Stimulated activated naive CD8-positive, alpha-beta T cell treated with anti-CD3 and anti-CD28 coated beads, Interleukin-15, Interleukin-2, amounts not matched to agents 100 ng/mL and 50 ng/mL, for 24 hours (primary cell): ENCODE measurements around the gene SMAD7.

Source experiments
- H3K27ac Mint-ChIP-seq: one replicate; pipeline ENCODE4 v1.8.0; 2021; ENCODE audit warnings: mild to moderate bottlenecking, mixed read lengths
- H3K27me3 Mint-ChIP-seq: one replicate; pipeline ENCODE4 v1.8.0; 2021; ENCODE audit warnings: mixed read lengths
- H3K36me3 Mint-ChIP-seq: one replicate; pipeline ENCODE4 v1.8.0; 2021; ENCODE audit warnings: low read depth, mixed read lengths
- H3K4me1 Mint-ChIP-seq: one replicate; pipeline ENCODE4 v1.8.0; 2021; ENCODE audit warnings: low read depth, mixed read lengths
- H3K4me3 Mint-ChIP-seq: one replicate; pipeline ENCODE4 v1.8.0; 2021; ENCODE audit warnings: mild to moderate bottlenecking, mixed read lengths
- H3K9me3 Mint-ChIP-seq: one replicate; pipeline ENCODE4 v1.8.0; 2021; ENCODE audit warnings: mixed read lengths

Gene SMAD7

DNA sequence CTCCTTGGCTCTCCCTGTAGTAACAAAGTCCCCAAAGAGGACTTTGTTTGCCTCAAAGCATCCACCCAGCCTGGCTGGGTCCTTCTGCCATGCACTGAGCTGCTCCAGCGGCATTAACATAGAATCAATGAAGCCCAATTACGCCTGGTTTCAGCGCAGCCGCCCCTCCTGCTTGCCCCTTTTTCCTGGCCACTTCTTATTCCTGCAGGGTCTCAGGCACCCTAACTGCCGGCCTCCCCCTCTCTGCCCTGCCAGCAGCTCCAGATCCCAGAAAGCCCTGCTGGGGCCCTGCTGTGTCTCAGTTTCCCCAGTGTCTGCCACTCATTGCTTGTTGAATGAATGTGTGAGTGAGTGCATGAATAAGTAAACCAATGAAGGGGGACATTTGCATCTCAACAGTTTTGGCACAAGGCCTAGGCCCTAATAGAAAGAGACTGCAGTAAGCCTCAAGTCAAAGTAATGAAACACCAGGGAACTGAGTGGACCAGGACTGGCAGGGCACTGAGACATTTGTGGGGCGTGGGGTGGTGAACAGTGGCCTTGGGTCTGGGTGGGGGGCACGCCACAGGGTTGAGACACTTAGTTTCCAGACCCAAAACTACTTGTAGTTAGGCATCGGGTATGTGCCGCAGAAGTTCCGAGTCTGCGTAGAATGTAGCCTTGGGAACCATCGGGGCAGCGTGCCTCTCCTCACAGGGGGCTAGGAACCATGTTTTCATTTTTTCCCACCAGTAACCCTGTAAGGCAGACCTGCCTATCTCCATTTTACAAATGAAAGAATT, 60.6 kb downstream of the SMAD7 start:
- H3K36me3 Mint-ChIP-seq, result no peaks in the 10 kb centered on the region
- H3K27ac Mint-ChIP-seq, result no peak overlapping the region

DNA sequence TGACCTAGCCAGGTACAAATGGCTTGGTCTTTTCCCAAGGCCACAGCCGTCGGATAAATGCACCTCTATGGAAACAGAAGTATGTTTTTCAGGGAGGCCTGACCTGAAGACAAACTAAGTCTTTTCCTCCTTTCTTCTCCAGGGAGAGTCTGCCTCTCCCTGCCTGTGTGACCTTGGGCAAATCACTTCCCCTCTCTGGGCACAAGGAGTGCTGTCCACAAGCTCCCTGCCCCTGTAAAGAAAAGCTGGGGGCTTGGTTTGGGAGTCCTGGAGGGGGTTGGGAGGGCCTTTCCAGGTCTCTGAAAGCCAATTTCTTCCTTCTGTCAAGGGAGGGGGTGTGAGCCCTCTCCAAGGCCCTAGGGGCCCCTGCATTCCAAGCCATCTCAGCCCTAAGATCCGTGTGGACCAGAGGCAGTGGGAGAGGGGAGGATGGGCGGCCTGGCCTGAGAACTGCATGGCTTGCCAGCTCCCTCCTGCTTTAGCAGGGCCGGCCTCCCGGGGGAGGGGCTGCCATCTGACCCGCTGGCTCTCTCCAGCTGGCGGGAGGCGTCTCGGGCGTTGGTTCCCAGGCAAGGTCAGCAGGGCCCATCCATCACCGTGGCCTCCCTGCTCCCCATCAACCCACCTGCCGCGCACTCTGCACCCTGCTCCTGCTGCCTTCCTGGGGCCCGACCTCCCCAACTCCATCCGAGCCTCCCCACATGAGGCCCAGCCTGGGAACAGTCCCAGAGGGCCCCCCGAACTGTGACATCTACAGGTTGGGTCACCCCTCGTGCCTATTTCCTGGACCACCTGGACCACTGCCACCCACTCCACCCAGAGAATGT, 61.4 kb downstream of the SMAD7 start:
- H3K36me3 Mint-ChIP-seq, result no peaks in the 10 kb centered on the region
- no peak overlapping the region for H3K4me3 Mint-ChIP-seq
- H3K27me3 Mint-ChIP-seq, result no peaks in the 10 kb centered on the region
- no peaks in the 10 kb centered on the region for H3K4me1 Mint-ChIP-seq
- H3K27ac Mint-ChIP-seq, result no peak overlapping the region
- H3K9me3 Mint-ChIP-seq, result no peaks in the 10 kb centered on the region

More for the DNA sequence above, 60.6 kb downstream of the SMAD7 start:
- Mint-ChIP-seq H3K4me3 (no peak overlapping the region), H3K27me3 (no peaks in the 10 kb centered on the region), H3K4me1 (no peaks in the 10 kb centered on the region), H3K9me3 (no peaks in the 10 kb centered on the region)

GRCh38 chr18:48888773-48889080, 62.0 kb downstream of the SMAD7 start:
- Mint-ChIP-seq H3K4me3 (no peak overlapping the region), H3K36me3 (no peaks in the 10 kb centered on the region), H3K27ac (no peak overlapping the region), H3K9me3 (no peaks in the 10 kb centered on the region), H3K27me3 (no peaks in the 10 kb centered on the region), H3K4me1 (no peaks in the 10 kb centered on the region)

GRCh38 chr18:48887905-48888772, 62.6 kb downstream of the SMAD7 start:
- Mint-ChIP-seq H3K27me3 (no peaks in the 10 kb centered on the region), H3K9me3 (no peaks in the 10 kb centered on the region), H3K4me1 (no peaks in the 10 kb centered on the region), H3K4me3 (no peak overlapping the region), H3K27ac (no peak overlapping the region), H3K36me3 (no peaks in the 10 kb centered on the region)

DNA sequence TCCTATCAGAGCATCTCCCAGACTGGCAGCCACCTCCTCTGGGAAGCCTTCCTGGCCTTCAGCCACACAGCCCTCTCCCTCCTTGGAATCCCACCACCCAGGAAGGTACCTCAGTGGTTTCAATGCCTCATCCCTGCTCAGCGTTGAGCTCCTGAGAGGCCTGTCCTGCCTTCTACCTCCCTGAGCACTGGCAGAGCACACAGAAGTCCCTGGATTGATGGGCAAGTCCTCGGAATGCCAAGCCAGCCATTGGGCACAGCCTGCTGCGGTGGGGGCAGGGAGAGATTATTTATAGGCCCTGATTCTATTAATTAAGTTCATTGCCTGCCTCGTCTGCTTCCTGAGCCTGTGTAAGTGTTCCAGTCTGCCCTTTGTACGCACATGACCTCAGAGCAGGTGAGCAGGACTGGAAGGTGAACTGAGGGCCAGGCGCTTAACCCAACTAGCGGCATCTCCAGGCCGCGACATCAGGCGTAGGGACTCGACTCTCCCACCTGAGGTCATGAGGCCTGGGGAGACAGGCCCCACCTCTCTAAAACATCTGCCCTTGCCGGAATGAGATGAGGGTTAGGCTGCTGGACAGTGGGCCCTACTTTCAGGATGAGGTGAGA, 63.4 kb downstream of the SMAD7 start:
- no peaks in the 10 kb centered on the region for H3K4me1 Mint-ChIP-seq
- H3K27me3 Mint-ChIP-seq, result no peaks in the 10 kb centered on the region
- H3K4me3 Mint-ChIP-seq, result no peak overlapping the region
- no peak overlapping the region for H3K27ac Mint-ChIP-seq
- no peaks in the 10 kb centered on the region for H3K36me3 Mint-ChIP-seq
- no peaks in the 10 kb centered on the region for H3K9me3 Mint-ChIP-seq

DNA sequence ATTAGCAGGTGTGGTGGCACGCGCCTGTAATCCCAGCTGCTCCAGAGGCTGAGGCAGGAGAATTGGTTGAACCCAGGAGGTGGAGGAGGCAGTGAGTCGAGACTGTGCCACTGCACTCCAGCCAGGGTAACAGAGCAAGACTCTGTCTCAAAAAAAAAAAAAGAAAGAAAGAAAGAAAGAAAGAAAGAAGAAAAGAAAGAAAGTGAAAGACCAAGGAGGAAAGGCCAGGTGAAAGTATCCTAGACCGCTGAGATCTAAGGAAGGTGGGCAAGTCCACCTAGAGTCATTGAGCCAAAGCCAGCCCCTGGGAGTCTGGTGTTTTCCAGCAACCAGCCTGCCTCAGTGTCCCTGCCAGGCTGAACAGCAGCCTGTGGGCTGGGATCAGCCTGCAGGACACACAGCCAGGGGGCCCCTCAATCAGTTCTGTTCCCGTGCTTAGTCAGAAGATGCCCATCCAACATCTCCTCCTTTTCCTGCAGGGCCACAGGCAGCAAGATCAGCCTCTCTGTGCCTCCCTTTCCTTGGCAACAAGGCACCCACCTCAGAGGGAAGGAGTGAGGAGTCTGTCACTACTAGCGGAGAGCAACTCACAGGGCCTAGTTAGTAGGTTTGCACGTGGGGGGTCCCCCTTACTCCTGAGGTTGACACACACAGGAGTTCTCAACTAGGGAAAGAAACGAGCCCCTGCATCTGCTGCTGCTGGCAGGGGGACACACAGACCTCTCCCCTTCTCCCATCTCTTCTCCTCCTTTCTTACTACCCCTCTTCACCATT, 64.1 kb downstream of the SMAD7 start:
- Mint-ChIP-seq H3K36me3 (no peaks in the 10 kb centered on the region), H3K4me1 (no peaks in the 10 kb centered on the region), H3K4me3 (no peak overlapping the region), H3K9me3 (no peaks in the 10 kb centered on the region), H3K27me3 (no peaks in the 10 kb centered on the region), H3K27ac (peak overlapping the region; percentile 31)

- H3K4me1 Mint-ChIP-seq, result no peaks in the 10 kb centered on the region
- no peaks in the 10 kb centered on the region for H3K9me3 Mint-ChIP-seq
- no peaks in the 10 kb centered on the region for H3K36me3 Mint-ChIP-seq
- no peak overlapping the region for H3K4me3 Mint-ChIP-seq
- no peak overlapping the region for H3K27ac Mint-ChIP-seq
- no peaks in the 10 kb centered on the region for H3K27me3 Mint-ChIP-seq
These were observed 64.8 kb downstream of the SMAD7 start for GRCh38 chr18:48885924-48886400.

DNA sequence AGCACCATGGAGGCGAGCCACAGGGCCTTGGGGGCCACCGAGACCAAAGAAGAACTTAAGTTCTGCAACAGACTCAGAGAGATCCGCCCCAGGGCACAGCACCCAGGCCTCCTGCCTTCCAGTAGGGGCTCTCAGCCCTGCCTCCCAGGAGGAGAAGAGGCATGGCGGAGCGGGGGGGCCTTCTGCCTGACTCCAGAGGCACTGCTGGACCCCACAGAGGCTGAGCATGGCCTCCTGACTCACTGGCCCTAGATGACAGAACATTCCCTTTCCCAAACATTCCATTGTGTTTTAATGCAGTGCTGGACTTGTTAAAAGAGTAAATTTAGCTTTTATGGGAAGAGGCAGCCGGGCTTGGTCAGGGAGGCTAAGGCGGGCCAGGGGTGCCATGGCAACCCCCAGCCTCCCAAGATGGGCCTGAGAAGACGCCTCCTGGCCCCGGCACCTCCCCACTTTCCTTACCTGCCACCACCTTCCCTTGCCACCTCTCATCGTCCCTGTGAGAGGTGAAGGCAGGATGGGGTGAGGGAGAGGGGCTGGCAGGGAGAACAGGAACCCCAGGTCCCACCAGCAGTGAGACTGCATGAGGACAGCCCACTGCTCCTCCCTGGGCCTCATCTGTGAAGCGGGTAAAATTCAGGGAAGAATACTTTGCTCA, 65.4 kb downstream of the SMAD7 start:
- H3K27ac Mint-ChIP-seq, result no peak overlapping the region
- H3K4me3 Mint-ChIP-seq, result no peak overlapping the region

DNA sequence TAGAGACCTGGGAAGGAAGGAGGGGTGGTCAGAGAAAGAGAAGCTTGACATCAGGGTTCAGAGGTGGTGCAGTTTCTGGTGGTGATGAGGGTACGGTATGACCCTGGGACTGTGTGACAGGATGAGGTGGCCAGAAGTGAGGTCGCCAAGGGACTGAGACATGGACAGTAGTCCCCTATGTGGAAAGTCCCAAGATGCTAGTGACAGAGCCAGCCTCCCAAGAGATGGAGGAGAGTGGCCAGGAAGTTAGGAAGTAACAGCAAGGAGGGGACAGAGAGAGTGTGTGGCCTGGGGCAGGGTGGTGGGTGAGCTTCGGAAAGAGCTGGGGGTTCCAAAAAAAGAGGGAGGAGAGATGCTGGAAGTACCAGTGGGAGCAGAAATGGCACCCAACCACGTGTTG, 66.0 kb downstream of the SMAD7 start:
- Mint-ChIP-seq H3K27ac (no peak overlapping the region), H3K36me3 (no peaks in the 10 kb centered on the region), H3K4me1 (no peaks in the 10 kb centered on the region)

More for the DNA sequence above, 65.4 kb downstream of the SMAD7 start:
- Mint-ChIP-seq H3K27me3 (no peaks in the 10 kb centered on the region), H3K36me3 (no peaks in the 10 kb centered on the region), H3K4me1 (no peaks in the 10 kb centered on the region), H3K9me3 (no peaks in the 10 kb centered on the region)

DNA sequence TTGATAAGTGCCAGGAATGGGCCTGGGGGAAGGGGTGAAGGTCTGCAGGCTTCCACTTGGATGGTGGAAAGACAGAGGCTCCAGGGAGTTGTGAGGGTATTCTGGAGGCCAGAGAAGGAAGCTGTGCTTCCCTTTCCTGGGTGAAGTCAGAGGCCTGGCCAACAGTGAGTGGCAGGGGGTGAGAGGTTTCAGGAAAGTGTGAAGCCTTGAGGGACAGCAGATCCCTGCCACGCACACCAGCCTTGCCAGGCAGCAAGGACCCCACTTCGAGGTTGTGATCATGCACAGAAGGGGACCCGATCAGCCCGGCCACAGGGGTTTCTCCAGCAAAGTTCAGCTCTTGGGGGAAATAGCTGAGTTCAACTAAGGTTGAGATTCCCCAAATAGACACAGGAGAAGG, 66.5 kb downstream of the SMAD7 start:
- Mint-ChIP-seq H3K9me3 (no peaks in the 10 kb centered on the region), H3K4me1 (no peaks in the 10 kb centered on the region), H3K27me3 (no peaks in the 10 kb centered on the region), H3K36me3 (no peaks in the 10 kb centered on the region), H3K4me3 (no peak overlapping the region), H3K27ac (no peak overlapping the region)

More for the DNA sequence above, 66.0 kb downstream of the SMAD7 start:
- H3K9me3 Mint-ChIP-seq, result no peaks in the 10 kb centered on the region
- H3K4me3 Mint-ChIP-seq, result no peak overlapping the region
- H3K27me3 Mint-ChIP-seq, result no peaks in the 10 kb centered on the region

DNA sequence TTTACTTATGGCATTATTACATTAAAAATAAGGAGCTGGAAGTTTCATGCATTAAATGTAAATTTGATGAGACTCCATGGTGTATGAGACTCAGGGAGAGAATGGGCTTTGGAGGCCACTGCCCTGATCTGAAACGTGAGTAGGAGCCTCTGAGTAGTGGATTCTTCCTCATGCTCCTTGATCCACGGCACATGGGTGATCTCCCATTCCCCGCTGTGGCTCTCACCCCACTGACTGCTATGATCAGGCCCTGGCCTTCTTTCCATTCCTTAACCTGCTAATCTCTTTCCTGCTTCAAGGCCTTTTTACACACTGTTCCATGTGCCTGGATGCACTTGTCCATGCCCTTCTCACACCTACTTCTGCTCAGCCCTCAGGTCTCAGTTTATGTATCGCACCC, 68.4 kb downstream of the SMAD7 start:
- Mint-ChIP-seq H3K4me3 (no peak overlapping the region), H3K9me3 (no peaks in the 10 kb centered on the region), H3K36me3 (no peaks in the 10 kb centered on the region), H3K27me3 (no peaks in the 10 kb centered on the region), H3K4me1 (no peaks in the 10 kb centered on the region), H3K27ac (peak overlapping the region; percentile 53)

GRCh38 chr18:48880931-48881330, 69.8 kb downstream of the SMAD7 start:
- H3K4me1 Mint-ChIP-seq, result no peaks in the 10 kb centered on the region
- H3K36me3 Mint-ChIP-seq, result no peaks in the 10 kb centered on the region
- H3K9me3 Mint-ChIP-seq, result no peaks in the 10 kb centered on the region
- no peak overlapping the region for H3K4me3 Mint-ChIP-seq
- H3K27ac Mint-ChIP-seq, result no peak overlapping the region
- no peaks in the 10 kb centered on the region for H3K27me3 Mint-ChIP-seq

GRCh38 chr18:48879008-48879431, 71.7 kb downstream of the SMAD7 start:
- no peaks in the 10 kb centered on the region for H3K9me3 Mint-ChIP-seq

More at GRCh38 chr18:48879008-48879431, 71.7 kb downstream of the SMAD7 start:
- no peaks in the 10 kb centered on the region for H3K36me3 Mint-ChIP-seq
- H3K4me1 Mint-ChIP-seq, result no peaks in the 10 kb centered on the region
- no peak overlapping the region for H3K4me3 Mint-ChIP-seq
- no peak overlapping the region for H3K27ac Mint-ChIP-seq
- H3K27me3 Mint-ChIP-seq, result no peaks in the 10 kb centered on the region
